H1 (cell line): ENCODE data around the gene ABCC9. TPM values are rescaled to one million over a fixed set of nuclear protein-coding genes. Genes with fewer than 3 reads are reported as not detected.

ENCODE experiments used
- CTCF ChIA-PET: fragments of 300-600 bp; sonication (Branson Sonifier 250); formaldehyde crosslinking; loops from one replicate; lab custom pipeline; 2021; ENCODE audit not compliant: partially characterized antibody; lab: Charles Lee
- POLR2A ChIA-PET: fragments of 300-600 bp; sonication (Branson Sonifier 250); formaldehyde crosslinking; loops from one replicate; lab custom pipeline; 2021; ENCODE audit warnings: inconsistent platforms; ENCODE audit not compliant: partially characterized antibody; lab: Charles Lee
- DNase-seq, 2 experiments: peaks; one replicate each; pipeline versions ENCODE4 v3.0.0 to v3.0.0-alpha.2; 2010 to 2022; ENCODE audit warnings: low spot score in 2 of 2, low read depth in 1 of 2, mixed read lengths in 1 of 2
- FAIRE-seq: peaks from 2 replicates; lab custom pipeline; 2011; peaks lifted over from hg19 to GRCh38; lab: Jason Lieb, UNC
- H2AFZ ChIP-seq: 2 replicates; pipeline ENCODE4 v1.8.1; 2012; ENCODE audit warnings: low read length, inconsistent platforms
- H2AK5ac ChIP-seq: 2 replicates; pipeline ENCODE4 v1.6.1; 2013; ENCODE audit warnings: low read depth, low read length
- H2BK120ac ChIP-seq: replicated peaks from 2 replicates; pipeline ENCODE3; 2013; ENCODE audit warnings: low read depth, low read length, inconsistent platforms
- H2BK12ac ChIP-seq: 2 replicates; pipeline ENCODE4 v1.6.1; 2013; ENCODE audit warnings: low read depth, low read length
- H2BK15ac ChIP-seq: 2 replicates; pipeline ENCODE4 v1.6.1; 2013; ENCODE audit warnings: low read length
- H2BK20ac ChIP-seq: 2 replicates; pipeline ENCODE4 v1.6.1; 2013; ENCODE audit warnings: low read length
- H2BK5ac ChIP-seq: 2 replicates; pipeline ENCODE4 v1.6.1; 2013; ENCODE audit warnings: low read depth, low read length
- H3K14ac ChIP-seq: 2 replicates; pipeline ENCODE4 v1.6.1; 2013; ENCODE audit warnings: inconsistent platforms; ENCODE audit not compliant: insufficient read length
- H3K18ac ChIP-seq: 2 replicates; pipeline ENCODE4 v1.6.1; 2013; ENCODE audit warnings: low read length; ENCODE audit errors: extremely low read depth
- H3K23ac ChIP-seq: 2 replicates; pipeline ENCODE4 v1.6.1; 2013; ENCODE audit warnings: inconsistent platforms; ENCODE audit not compliant: insufficient read length
- H3K23me2 ChIP-seq: 2 replicates; pipeline ENCODE4 v1.6.1; 2013; ENCODE audit warnings: low read depth, low read length
- H3K27ac ChIP-seq: 2 replicates; pipeline ENCODE4 v1.6.1; 2011; ENCODE audit warnings: low read depth, low read length, inconsistent platforms
- H3K27me3 ChIP-seq, 4 experiments: replicated peaks in 1 of 4; 1 replicate in 1 of 4; 2 replicates in 3 of 4; pipeline versions ENCODE4 v1.6.1 to v1.8.1; 2011 to 2013; ENCODE audit warnings: low read length in 3 of 4, mild to moderate bottlenecking in 3 of 4, inconsistent platforms in 2 of 4, mixed read lengths in 2 of 4, moderate library complexity in 1 of 4; ENCODE audit not compliant: control insufficient read depth in 3 of 4, insufficient read depth in 3 of 4; ENCODE audit errors: extremely low read depth in 1 of 4
- H3K36me3 ChIP-seq, 4 experiments: 2 replicates each; pipeline versions ENCODE4 v1.6.1 to v1.8.1; 2011 to 2013; ENCODE audit warnings: mild to moderate bottlenecking in 4 of 4, low read length in 3 of 4, moderate library complexity in 2 of 4, control low read depth in 1 of 4, inconsistent platforms in 1 of 4; ENCODE audit not compliant: insufficient read depth in 4 of 4, control insufficient read depth in 2 of 4
- H3K4ac ChIP-seq: replicated peaks from 2 replicates; pipeline ENCODE3; 2013; ENCODE audit warnings: low read length, low read depth, mixed read lengths, inconsistent platforms; ENCODE audit not compliant: insufficient read length
- H3K4me1 ChIP-seq, 4 experiments: replicated peaks in 1 of 4; 1 replicate in 1 of 4; 2 replicates in 3 of 4; pipeline versions ENCODE4 v1.6.1 to v1.8.1; 2011 to 2013; ENCODE audit warnings: low read length in 3 of 4, inconsistent platforms in 2 of 4, mixed read lengths in 1 of 4; ENCODE audit not compliant: insufficient read depth in 4 of 4, control insufficient read depth in 3 of 4
- H3K4me2 ChIP-seq, 2 experiments: 2 replicates each; pipeline versions ENCODE4 v1.6.1 to v1.8.1; 2011 to 2013; ENCODE audit warnings: low read depth in 2 of 2, low read length in 2 of 2, control low read depth in 1 of 2, inconsistent platforms in 1 of 2, mild to moderate bottlenecking in 1 of 2; ENCODE audit not compliant: insufficient read depth in 1 of 2
- H3K4me3 ChIP-seq, 4 experiments: fragments of 200-600, 300-600 bp in 1 of 4; sonication (generic), shearing (Covaris generic), sonication (Bioruptor Twin) in 1 of 4; 2 replicates each; pipeline versions ENCODE4 v1.5.1 to v1.8.1; 2011 to 2016; ENCODE audit warnings: low read length in 4 of 4, low read depth in 3 of 4, control low read depth in 2 of 4, inconsistent platforms in 2 of 4, mild to moderate bottlenecking in 2 of 4, mixed read lengths in 1 of 4, moderate library complexity in 1 of 4; ENCODE audit not compliant: insufficient read depth in 2 of 4; ENCODE audit errors: extremely low read depth in 1 of 4
- H3K56ac ChIP-seq: replicated peaks from 2 replicates; pipeline ENCODE3; 2013; ENCODE audit warnings: low read depth, mild to moderate bottlenecking, mixed read lengths, low read length, inconsistent platforms; ENCODE audit not compliant: insufficient read length
- H3K79me1 ChIP-seq: 2 replicates; pipeline ENCODE4 v1.6.1; 2013; ENCODE audit warnings: low read depth, low read length, control low read depth
- H3K79me2 ChIP-seq, 2 experiments: 2 replicates each; pipeline versions ENCODE4 v1.6.1 to v1.8.1; 2012 to 2013; ENCODE audit warnings: low read length in 2 of 2, mild to moderate bottlenecking in 2 of 2, inconsistent platforms in 1 of 2; ENCODE audit not compliant: insufficient read depth in 2 of 2, control insufficient read depth in 1 of 2
- H3K9ac ChIP-seq, 4 experiments: replicated peaks in 1 of 4; 1 replicate in 1 of 4; 2 replicates in 3 of 4; pipeline versions ENCODE4 v1.6.1 to v1.8.1; 2011 to 2013; ENCODE audit warnings: low read depth in 3 of 4, low read length in 3 of 4, control low read depth in 2 of 4, mild to moderate bottlenecking in 2 of 4, moderate library complexity in 2 of 4, inconsistent platforms in 1 of 4; ENCODE audit errors: extremely low read depth in 1 of 4
- H3K9me3 ChIP-seq, 2 experiments: 2 replicates each; pipeline versions ENCODE4 v1.6.1 to v1.8.1; 2012 to 2013; ENCODE audit warnings: mild to moderate bottlenecking in 2 of 2, moderate library complexity in 2 of 2, control low read depth in 1 of 2, inconsistent platforms in 1 of 2, low read depth in 1 of 2, low read length in 1 of 2, mixed read lengths in 1 of 2; ENCODE audit not compliant: insufficient read depth in 2 of 2
- H4K20me1 ChIP-seq, 2 experiments: replicated peaks in 1 of 2; 2 replicates each; pipeline versions ENCODE3 to v1.8.1; 2011 to 2013; ENCODE audit warnings: inconsistent platforms in 2 of 2, low read length in 2 of 2, mild to moderate bottlenecking in 1 of 2; ENCODE audit not compliant: insufficient read depth in 2 of 2, control insufficient read depth in 1 of 2
- H4K5ac ChIP-seq: 2 replicates; pipeline ENCODE4 v1.6.1; 2013; ENCODE audit warnings: low read length, low read depth, mixed read lengths, inconsistent platforms; ENCODE audit not compliant: insufficient read length
- H4K8ac ChIP-seq: 2 replicates; pipeline ENCODE4 v1.8.0; 2013; ENCODE audit warnings: mild to moderate bottlenecking, moderate library complexity, low read length, inconsistent platforms; ENCODE audit not compliant: insufficient read depth; ENCODE audit errors: extremely low read depth
- H4K91ac ChIP-seq: replicated peaks from 2 replicates; pipeline ENCODE3; 2013; ENCODE audit warnings: low read length, mixed read lengths, inconsistent platforms; ENCODE audit not compliant: insufficient read length
- BACH1 ChIP-seq: IDR thresholded peaks from 2 replicates; pipeline ENCODE4 v1.6.1; 2012; ENCODE audit warnings: low read length, improper control_type of control experiment
- CHD1 ChIP-seq: IDR thresholded peaks from 2 replicates; pipeline ENCODE4 v1.6.1; 2012; ENCODE audit warnings: low read depth, low read length, improper control_type of control experiment
- FOSL1 ChIP-seq: IDR thresholded peaks from 2 replicates; pipeline ENCODE4 v1.6.1; 2011; ENCODE audit warnings: mild to moderate bottlenecking, low read depth, low read length, moderate library complexity; ENCODE audit not compliant: insufficient read depth
- JUN ChIP-seq: IDR thresholded peaks from 2 replicates; pipeline ENCODE4 v1.6.1; 2011; ENCODE audit warnings: low read depth, mild to moderate bottlenecking, improper control_type of control experiment, low read length
- PHF8 ChIP-seq: fragments of 200-600 bp; sonication (generic); conservative IDR thresholded peaks from 2 replicates; pipeline ENCODE4 v1.7.1; 2012; ENCODE audit warnings: low read depth, mild to moderate bottlenecking, inconsistent platforms, low read length, moderate library complexity
- SIRT6 ChIP-seq: IDR thresholded peaks from one replicate; pipeline ENCODE4 v1.7.1; 2012; ENCODE audit warnings: low read length, inconsistent platforms
- SIX5 ChIP-seq: IDR thresholded peaks from 2 replicates; pipeline ENCODE4 v1.6.1; 2011; ENCODE audit warnings: mild to moderate bottlenecking, low read depth, low read length
- SRF ChIP-seq: IDR thresholded peaks from 2 replicates; pipeline ENCODE4 v1.6.1; 2011; ENCODE audit warnings: mild to moderate bottlenecking, low read depth, low read length, moderate library complexity
- SUZ12 ChIP-seq: fragments of 200-600 bp; sonication (generic); IDR thresholded peaks from 2 replicates; pipeline ENCODE4 v1.6.1; 2012; ENCODE audit warnings: mild to moderate bottlenecking, inconsistent platforms, low read length, moderate library complexity, mixed read lengths
- TAF1 ChIP-seq: IDR thresholded peaks from 2 replicates; pipeline ENCODE4 v1.6.1; 2011; ENCODE audit warnings: mild to moderate bottlenecking, low read depth, low read length
- TCF12 ChIP-seq: IDR thresholded peaks from 2 replicates; pipeline ENCODE4 v1.6.1; 2011; ENCODE audit warnings: low read depth, mild to moderate bottlenecking, low read length
- polyA plus RNA-seq, 7 experiments: library from polyadenylated mRNA; depleted of rRNA in 3 of 7; stranded (reverse) in 5 of 7; unstranded in 2 of 7; fragments of >200 nt in 5 of 7; fragments of 200-250 nt in 2 of 7; gene quantifications; 1 replicate in 5 of 7; 2 replicates in 1 of 7; 4 replicates in 1 of 7; pipeline versions ENCODE4 v1.2.1 to v1.2.3, GENCODE V29; 2011 to 2013; ENCODE audit warnings: missing spikeins in 2 of 7, mixed read lengths in 2 of 7
- total RNA-seq: library from RNA; stranded (reverse); fragmentation: NEBNext Ultra II Directional; extraction: Animal tissue kit (Norgen Biotek cat#: 25700); gene quantifications from 2 replicates; pipeline ENCODE4 v1.2.1, GENCODE V29; 2021
- TF ChIP-seq, protein P1 (sequence below): IDR thresholded peaks from 2 replicates; pipeline ENCODE4 v1.6.1; 2011; ENCODE audit warnings: low read length, improper control_type of control experiment

The ABCC9 gene
- total and polyA plus RNA-seq, 2 of the 8 experiments (the other 6 are each of a cell fraction or from before 2014, with no cell fraction given) = under 0.01 TPM; not detected in 1

- Histone ChIP-seq H3K4ac (no peak overlapping the region), H3K56ac (no peak overlapping the region), H2AK5ac (no peak overlapping the region), H2BK120ac (no peak overlapping the region), H3K4me1 (peaks cover 0 to 4% (median under 1%) of the 10 kb centered on the region in 4 experiments; a peak in 2 of 7 replicates), H4K5ac (no peak overlapping the region), H3K14ac (no peak overlapping the region), H3K79me1 (no peaks in the 10 kb centered on the region), H3K18ac (no peak overlapping the region), H4K8ac (no peak overlapping the region), H2AFZ (no peak overlapping the region), H3K4me3 (no peak overlapping the region), H4K91ac (no peak overlapping the region), H3K27ac (no peak overlapping the region), H3K9ac (no peak overlapping the region), H3K23me2 (no peaks in the 10 kb centered on the region), H3K23ac (no peak overlapping the region), H4K20me1 (no peaks in the 10 kb centered on the region)
- TF ChIP-seq PHF8 = no peak
- no peak for TF ChIP-seq SUZ12
- no peak for TF ChIP-seq TAF1
- no peak for TF ChIP-seq SIX5
- TF ChIP-seq TCF12 = no peak
- no peak for TF ChIP-seq SRF
- TF ChIP-seq JUN = no peak
- no peak for TF ChIP-seq BACH1
- TF ChIP-seq SIRT6 = no peak
- no peak for TF ChIP-seq FOSL1
- TF ChIP-seq CHD1 = no peak
- TF ChIP-seq, protein P1, sequence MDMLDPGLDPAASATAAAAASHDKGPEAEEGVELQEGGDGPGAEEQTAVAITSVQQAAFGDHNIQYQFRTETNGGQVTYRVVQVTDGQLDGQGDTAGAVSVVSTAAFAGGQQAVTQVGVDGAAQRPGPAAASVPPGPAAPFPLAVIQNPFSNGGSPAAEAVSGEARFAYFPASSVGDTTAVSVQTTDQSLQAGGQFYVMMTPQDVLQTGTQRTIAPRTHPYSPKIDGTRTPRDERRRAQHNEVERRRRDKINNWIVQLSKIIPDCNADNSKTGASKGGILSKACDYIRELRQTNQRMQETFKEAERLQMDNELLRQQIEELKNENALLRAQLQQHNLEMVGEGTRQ = no peak
- TF ChIP-seq, all 59 proteins: peak for 0
- DNase-seq = no peak
- POLR2A ChIA-PET = no interaction called here
- Histone ChIP-seq H2BK20ac (no peak overlapping the region), H3K4me2 (no peak overlapping the region), H3K9me3 (no peaks in the 10 kb centered on the region), H3K79me2 (no peaks in the 10 kb centered on the region), H3K36me3 (no peaks in the 10 kb centered on the region), H2BK12ac (no peak overlapping the region), H3K27me3 (no peaks in the 10 kb centered on the region), H2BK5ac (no peak overlapping the region), H2BK15ac (no peak overlapping the region)
- CTCF ChIA-PET = no interaction called here
- FAIRE-seq = no peak
Measured at GRCh38 chr12:21973221-21973620, 32.0 kb upstream of the ABCC9 start.
